Measurements from ENCODE around the gene MAMSTR. TPM values are rescaled to one million over a fixed set of nuclear protein-coding genes. Genes with fewer than 3 reads are reported as not detected.

The MAMSTR gene
- total and polyA plus RNA-seq, 10 of the 15 experiments (the other 5 are each of a cell fraction or from before 2014, with no cell fraction given): 0.04 to 0.73 (median 0.31) TPM; not detected in 1

- peaks cover 0 to under 1% of the 10 kb centered on the region in 2 experiments; a peak in 1 of 4 replicates for H3K27me3 ChIP-seq (replicated peaks in 1 of 2; ENCODE audit: control insufficient read depth in 2 of 2, insufficient read depth in 2 of 2, low read length in 1 of 2)
- H4K20me1 ChIP-seq (ENCODE audit: control insufficient read depth, insufficient read depth): no peaks in the 10 kb centered on the region
- H3K4me1 ChIP-seq (ENCODE audit: control insufficient read depth, insufficient read depth, low read length): no peaks in the 10 kb centered on the region
- intact Hi-C loops (cut with micrococcal nuclease; ENCODE audit: unreplicated experiment): no loop called here
- 56% methylated on average over 8 of the region's 8 CpGs for WGBS (ENCODE audit: insufficient coverage, insufficient replicate concordance, low lambda C conversion rate, missing lambda C conversion rate)
- no peak overlapping the region for H3K4me2 ChIP-seq (ENCODE audit: control insufficient read depth, insufficient read depth)
- no peaks in the 10 kb centered on the region for H3K79me2 ChIP-seq (ENCODE audit: control insufficient read depth, insufficient read depth, low read length)
- peaks cover 2% of the 10 kb centered on the region; the same call in 1 of the 3 replicates for H3K9me3 ChIP-seq (replicated peaks; ENCODE audit: control insufficient read depth, insufficient read depth, low read length)
- no TSS peak for BruUV-seq (replicated peaks)
- DNase-seq (ENCODE audit: low read depth, low spot score): no peak
- H3K4me3 ChIP-seq: no peak overlapping the region
- ChIA-PET CTCF (no interaction called here), SMC1A (ENCODE audit: uncharacterized antibody, unreplicated experiment) (no interaction called here), RAD21 (ENCODE audit: unreplicated experiment) (no interaction called here), POLR2A (no interaction called here)
- no peak for ATAC-seq
- in situ Hi-C loops (cut with MboI): no loop called here
- FAIRE-seq: no peak
- H3K36me3 ChIP-seq (ENCODE audit: control insufficient read depth in 2 of 2, insufficient read depth in 2 of 2, low read length in 1 of 2): no peaks in the 10 kb centered on the region
- no peak overlapping the region for H3K27ac ChIP-seq (ENCODE audit: control insufficient read depth, insufficient read depth)
- no peak overlapping the region for H2AFZ ChIP-seq (ENCODE audit: control insufficient read depth, low read depth, low read length)
- no peak overlapping the region for H3K9ac ChIP-seq (ENCODE audit: control insufficient read depth, insufficient read depth, low read length)
- TF ChIP-seq, protein P1, sequence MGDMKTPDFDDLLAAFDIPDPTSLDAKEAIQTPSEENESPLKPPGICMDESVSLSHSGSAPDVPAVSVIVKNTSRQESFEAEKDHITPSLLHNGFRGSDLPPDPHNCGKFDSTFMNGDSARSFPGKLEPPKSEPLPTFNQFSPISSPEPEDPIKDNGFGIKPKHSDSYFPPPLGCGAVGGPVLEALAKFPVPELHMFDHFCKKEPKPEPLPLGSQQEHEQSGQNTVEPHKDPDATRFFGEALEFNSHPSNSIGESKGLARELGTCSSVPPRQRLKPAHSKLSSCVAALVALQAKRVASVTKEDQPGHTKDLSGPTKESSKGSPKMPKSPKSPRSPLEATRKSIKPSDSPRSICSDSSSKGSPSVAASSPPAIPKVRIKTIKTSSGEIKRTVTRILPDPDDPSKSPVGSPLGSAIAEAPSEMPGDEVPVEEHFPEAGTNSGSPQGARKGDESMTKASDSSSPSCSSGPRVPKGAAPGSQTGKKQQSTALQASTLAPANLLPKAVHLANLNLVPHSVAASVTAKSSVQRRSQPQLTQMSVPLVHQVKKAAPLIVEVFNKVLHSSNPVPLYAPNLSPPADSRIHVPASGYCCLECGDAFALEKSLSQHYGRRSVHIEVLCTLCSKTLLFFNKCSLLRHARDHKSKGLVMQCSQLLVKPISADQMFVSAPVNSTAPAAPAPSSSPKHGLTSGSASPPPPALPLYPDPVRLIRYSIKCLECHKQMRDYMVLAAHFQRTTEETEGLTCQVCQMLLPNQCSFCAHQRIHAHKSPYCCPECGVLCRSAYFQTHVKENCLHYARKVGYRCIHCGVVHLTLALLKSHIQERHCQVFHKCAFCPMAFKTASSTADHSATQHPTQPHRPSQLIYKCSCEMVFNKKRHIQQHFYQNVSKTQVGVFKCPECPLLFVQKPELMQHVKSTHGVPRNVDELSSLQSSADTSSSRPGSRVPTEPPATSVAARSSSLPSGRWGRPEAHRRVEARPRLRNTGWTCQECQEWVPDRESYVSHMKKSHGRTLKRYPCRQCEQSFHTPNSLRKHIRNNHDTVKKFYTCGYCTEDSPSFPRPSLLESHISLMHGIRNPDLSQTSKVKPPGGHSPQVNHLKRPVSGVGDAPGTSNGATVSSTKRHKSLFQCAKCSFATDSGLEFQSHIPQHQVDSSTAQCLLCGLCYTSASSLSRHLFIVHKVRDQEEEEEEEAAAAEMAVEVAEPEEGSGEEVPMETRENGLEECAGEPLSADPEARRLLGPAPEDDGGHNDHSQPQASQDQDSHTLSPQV (IDR thresholded peaks at IDR 0.05): no peak
- TF ChIP-seq ESRRA (IDR thresholded peaks at IDR 0.05; ENCODE audit: low read length) (no peak), MYB (IDR thresholded peaks at IDR 0.05; ENCODE audit: borderline replicate concordance, low read depth, low read length) (no peak), SMAD1 (IDR thresholded peaks at IDR 0.05; ENCODE audit: low read depth, partially characterized antibody) (no peak), CTCF (IDR thresholded peaks at IDR 0.05 in 2 of 3, conservative IDR thresholded peaks at IDR 0.05 in 1 of 3; ENCODE audit: control insufficient read depth in 2 of 3, extremely low read depth in 1 of 3, insufficient read depth in 1 of 3, low read depth in 3 of 3, low read length in 3 of 3) (no peak), TBL1XR1 (IDR thresholded peaks at IDR 0.05; ENCODE audit: low read depth, low read length) (no peak), PAX5 (IDR thresholded peaks at IDR 0.05; ENCODE audit: borderline replicate concordance, low read depth, low read length) (no peak), ETV6 (conservative IDR thresholded peaks at IDR 0.05 in 1 of 2, IDR thresholded peaks at IDR 0.05 in 1 of 2; ENCODE audit: borderline replicate concordance in 1 of 2, low read depth in 1 of 2) (no peak), ZZZ3 (IDR thresholded peaks at IDR 0.05; ENCODE audit: control insufficient read depth, insufficient read length, low read depth) (no peak)
Measured at GRCh38 chr19:48746110-48746509, 26.6 kb upstream of the MAMSTR start.
